Neural cell (in vitro differentiated cells): ENCODE measurements around the gene ESYT2. TPM values are rescaled to one million over a fixed set of nuclear protein-coding genes. Genes with fewer than 3 reads are reported as not detected.

Experiments used
- H2AFZ ChIP-seq: fragments of 200-600, 300-800 bp; sonication (generic), shearing (Covaris generic); 2 replicates; pipeline ENCODE4 v1.6.0; 2014; ENCODE audit warnings: low read depth, mild to moderate bottlenecking, antibody characterized with exemption, low read length, moderate library complexity
- H3F3A ChIP-seq: fragments of 200-600 bp; shearing (Covaris generic); 2 replicates; pipeline ENCODE4 v1.6.1; 2016; ENCODE audit warnings: mild to moderate bottlenecking, moderate library complexity, mixed read lengths, antibody characterized with exemption, low read length; ENCODE audit not compliant: insufficient read depth, poor library complexity, severe bottlenecking
- H3K27ac ChIP-seq: fragments of 200-600, 300-800 bp; sonication (generic), shearing (Covaris generic); 2 replicates; pipeline ENCODE4 v1.5.1; 2014; ENCODE audit warnings: mild to moderate bottlenecking, low read length, moderate library complexity
- H3K27me3 ChIP-seq: fragments of 300-800, 200-600 bp; sonication (generic), shearing (Covaris generic); 2 replicates; pipeline ENCODE4 v1.6.0; 2014; ENCODE audit warnings: mild to moderate bottlenecking, low read depth, low read length, moderate library complexity; ENCODE audit not compliant: insufficient read depth
- H3K36me3 ChIP-seq: fragments of 300-800, 200-600 bp; sonication (generic), shearing (Covaris generic); 2 replicates; pipeline ENCODE4 v1.5.1; 2014; ENCODE audit warnings: mild to moderate bottlenecking, antibody characterized with exemption, low read length, moderate library complexity; ENCODE audit not compliant: insufficient read depth
- H3K4me2 ChIP-seq: fragments of 300-800, 200-600 bp; sonication (generic), shearing (Covaris generic); 2 replicates; pipeline ENCODE4 v1.6.0; 2014; ENCODE audit warnings: mild to moderate bottlenecking, low read length
- H3K4me3 ChIP-seq: fragments of 300-800, 200-600 bp; sonication (generic), shearing (Covaris generic); 2 replicates; pipeline ENCODE4 v1.5.1; 2014; ENCODE audit warnings: mild to moderate bottlenecking, low read length, moderate library complexity
- H3K79me2 ChIP-seq: fragments of 200-600 bp; shearing (Covaris generic); replicated peaks from 2 replicates; pipeline ENCODE4 v1.6.0; 2014; ENCODE audit warnings: mild to moderate bottlenecking, low read length, moderate library complexity; ENCODE audit not compliant: insufficient read depth
- H3K9ac ChIP-seq: fragments of 300-800, 200-600 bp; sonication (generic), shearing (Covaris generic); 2 replicates; pipeline ENCODE4 v1.6.1; 2016; ENCODE audit warnings: mild to moderate bottlenecking, low read length, mixed read lengths
- H3K9me2 ChIP-seq: fragments of 200-600 bp; shearing (Covaris generic); 2 replicates; pipeline ENCODE4 v1.6.1; 2016; ENCODE audit warnings: mild to moderate bottlenecking, low read length, mixed read lengths; ENCODE audit not compliant: insufficient read depth
- H3K9me3 ChIP-seq: fragments of 200-600, 300-800 bp; sonication (generic), shearing (Covaris generic); 2 replicates; pipeline ENCODE4 v1.6.1; 2016; ENCODE audit warnings: mild to moderate bottlenecking, mixed run types, low read length, moderate library complexity, mixed read lengths
- H4K20me1 ChIP-seq: fragments of 200-600 bp; shearing (Covaris generic); 2 replicates; pipeline ENCODE4 v1.6.1; 2016; ENCODE audit warnings: mild to moderate bottlenecking, mixed run types; ENCODE audit not compliant: insufficient read depth
- EP300 ChIP-seq: fragments of 450-650 bp; conservative IDR thresholded peaks from 2 replicates; pipeline ENCODE4 v1.6.1; 2014; ENCODE audit warnings: antibody characterized with exemption, mild to moderate bottlenecking, moderate library complexity; ENCODE audit not compliant: poor library complexity, severe bottlenecking
- EZH2 ChIP-seq: fragments of 200-600, 300-800 bp; shearing (Covaris generic), sonication (generic); IDR thresholded peaks from 2 replicates; pipeline ENCODE4 v1.6.1; 2014; ENCODE audit warnings: antibody characterized with exemption, low read length, borderline replicate concordance, mild to moderate bottlenecking; ENCODE audit not compliant: insufficient read depth, poor library complexity, severe bottlenecking
- MXI1 ChIP-seq: fragments of 450-650 bp; conservative IDR thresholded peaks from 2 replicates; pipeline ENCODE4 v1.6.1; 2014; ENCODE audit warnings: antibody characterized with exemption, mild to moderate bottlenecking; ENCODE audit not compliant: poor library complexity, severe bottlenecking
- POLR2AphosphoS5 ChIP-seq: IDR thresholded peaks from 2 replicates; pipeline ENCODE4 v1.6.1; 2012
- RAD21 ChIP-seq: fragments of 450-650 bp; conservative IDR thresholded peaks from 2 replicates; pipeline ENCODE4 v1.6.1; 2014; ENCODE audit warnings: antibody characterized with exemption, mild to moderate bottlenecking, moderate library complexity
- SMC3 ChIP-seq: fragments of 450-650 bp; conservative IDR thresholded peaks from 2 replicates; pipeline ENCODE4 v1.6.1; 2014; ENCODE audit warnings: antibody characterized with exemption, mild to moderate bottlenecking, moderate library complexity; ENCODE audit not compliant: poor library complexity
- TAF1 ChIP-seq: IDR thresholded peaks from 2 replicates; pipeline ENCODE4 v1.6.1; 2012; ENCODE audit warnings: low read depth
- polyA plus RNA-seq: library from polyadenylated mRNA; depleted of rRNA; stranded (reverse); fragments of >200 nt; gene quantifications from 2 replicates; pipeline ENCODE4 v1.2.3, GENCODE V29; 2014
- TF ChIP-seq, protein P1 (sequence below): IDR thresholded peaks from 2 replicates; pipeline ENCODE4 v1.6.1; 2012; ENCODE audit warnings: borderline replicate concordance
- TF ChIP-seq, protein P2 (sequence below): fragments of 450-650 bp; IDR thresholded peaks from 2 replicates; pipeline ENCODE4 v1.5.1; 2014; ENCODE audit warnings: antibody characterized with exemption, mild to moderate bottlenecking, moderate library complexity; ENCODE audit not compliant: poor library complexity, severe bottlenecking

The ESYT2 gene
- polyA plus RNA-seq, 1 donor from 2014 or later = 23.8 TPM

DNA sequence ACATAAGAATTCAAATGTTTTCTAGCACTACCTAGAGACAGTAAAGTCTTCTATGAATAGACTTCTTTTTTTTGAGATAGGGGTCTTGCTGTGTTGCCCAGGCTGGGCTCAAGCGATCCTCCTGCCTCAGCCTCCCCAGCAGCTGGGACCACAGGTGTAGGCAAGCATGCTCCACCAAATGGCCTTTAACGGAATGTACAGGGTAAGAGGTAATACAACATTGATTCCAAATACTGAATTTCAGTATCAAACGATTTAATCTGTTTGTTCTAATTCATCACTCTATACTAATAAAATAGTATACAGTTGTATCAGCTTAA is 68.9 kb downstream of the ESYT2 start:
- Histone ChIP-seq H3K9ac (no peak overlapping the region), H3K9me3 (no peaks in the 10 kb centered on the region), H3K9me2 (no peaks in the 10 kb centered on the region), H3F3A (no peaks in the 10 kb centered on the region), H3K4me2 (no peak overlapping the region), H3K27me3 (no peaks in the 10 kb centered on the region), H3K79me2 (no peaks in the 10 kb centered on the region), H3K27ac (no peak overlapping the region), H4K20me1 (no peaks in the 10 kb centered on the region), H3K36me3 (no peaks in the 10 kb centered on the region), H2AFZ (no peak overlapping the region), H3K4me3 (no peak overlapping the region)
- no peak for TF ChIP-seq RAD21

DNA sequence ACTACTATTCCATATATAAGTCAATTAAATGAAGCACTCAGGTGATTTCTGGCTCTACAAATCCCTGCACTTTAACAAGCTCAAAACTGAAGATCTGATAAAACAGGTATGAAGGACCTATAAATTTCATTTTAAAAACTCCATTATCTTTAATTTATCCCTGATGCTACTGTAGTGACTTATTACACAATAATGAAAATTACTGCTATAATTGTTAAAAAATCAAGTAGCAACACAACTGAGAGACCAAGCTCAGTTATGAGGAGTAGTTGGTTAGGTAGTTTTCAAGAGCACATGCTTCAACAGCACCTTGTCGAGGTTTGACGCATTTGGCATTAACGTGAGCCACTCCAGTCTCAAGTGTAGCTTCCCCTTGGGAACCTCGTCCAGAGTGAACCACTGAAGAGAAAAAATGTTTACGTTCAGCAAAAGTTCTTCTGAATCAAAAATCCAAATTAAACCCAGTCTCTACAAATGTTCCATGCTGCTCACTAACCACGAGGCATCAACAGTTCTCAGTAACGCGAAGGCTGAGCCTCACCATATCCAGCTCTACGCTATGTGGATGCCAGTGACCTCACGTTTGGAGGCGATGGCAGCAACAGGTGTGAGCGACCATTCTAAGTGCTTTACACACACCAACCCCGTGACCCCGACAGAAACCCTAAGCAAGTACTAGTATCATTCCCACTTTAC is 69.4 kb downstream of the ESYT2 start:
- H3F3A ChIP-seq = no peaks in the 10 kb centered on the region
- H3K27me3 ChIP-seq = no peaks in the 10 kb centered on the region
- H3K4me2 ChIP-seq = no peak overlapping the region
- H3K79me2 ChIP-seq = no peaks in the 10 kb centered on the region
- no peaks in the 10 kb centered on the region for H3K9me2 ChIP-seq
- H4K20me1 ChIP-seq = no peaks in the 10 kb centered on the region
- no peak overlapping the region for H2AFZ ChIP-seq
- no peaks in the 10 kb centered on the region for H3K9me3 ChIP-seq
- TF ChIP-seq EP300 = no peak
- TF ChIP-seq MXI1 = no peak
- TF ChIP-seq, protein P1, sequence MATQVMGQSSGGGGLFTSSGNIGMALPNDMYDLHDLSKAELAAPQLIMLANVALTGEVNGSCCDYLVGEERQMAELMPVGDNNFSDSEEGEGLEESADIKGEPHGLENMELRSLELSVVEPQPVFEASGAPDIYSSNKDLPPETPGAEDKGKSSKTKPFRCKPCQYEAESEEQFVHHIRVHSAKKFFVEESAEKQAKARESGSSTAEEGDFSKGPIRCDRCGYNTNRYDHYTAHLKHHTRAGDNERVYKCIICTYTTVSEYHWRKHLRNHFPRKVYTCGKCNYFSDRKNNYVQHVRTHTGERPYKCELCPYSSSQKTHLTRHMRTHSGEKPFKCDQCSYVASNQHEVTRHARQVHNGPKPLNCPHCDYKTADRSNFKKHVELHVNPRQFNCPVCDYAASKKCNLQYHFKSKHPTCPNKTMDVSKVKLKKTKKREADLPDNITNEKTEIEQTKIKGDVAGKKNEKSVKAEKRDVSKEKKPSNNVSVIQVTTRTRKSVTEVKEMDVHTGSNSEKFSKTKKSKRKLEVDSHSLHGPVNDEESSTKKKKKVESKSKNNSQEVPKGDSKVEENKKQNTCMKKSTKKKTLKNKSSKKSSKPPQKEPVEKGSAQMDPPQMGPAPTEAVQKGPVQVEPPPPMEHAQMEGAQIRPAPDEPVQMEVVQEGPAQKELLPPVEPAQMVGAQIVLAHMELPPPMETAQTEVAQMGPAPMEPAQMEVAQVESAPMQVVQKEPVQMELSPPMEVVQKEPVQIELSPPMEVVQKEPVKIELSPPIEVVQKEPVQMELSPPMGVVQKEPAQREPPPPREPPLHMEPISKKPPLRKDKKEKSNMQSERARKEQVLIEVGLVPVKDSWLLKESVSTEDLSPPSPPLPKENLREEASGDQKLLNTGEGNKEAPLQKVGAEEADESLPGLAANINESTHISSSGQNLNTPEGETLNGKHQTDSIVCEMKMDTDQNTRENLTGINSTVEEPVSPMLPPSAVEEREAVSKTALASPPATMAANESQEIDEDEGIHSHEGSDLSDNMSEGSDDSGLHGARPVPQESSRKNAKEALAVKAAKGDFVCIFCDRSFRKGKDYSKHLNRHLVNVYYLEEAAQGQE = no peak
- no peak for TF ChIP-seq SMC3
- no peak for TF ChIP-seq POLR2AphosphoS5
- no peak for TF ChIP-seq RAD21
- no peak for TF ChIP-seq TAF1
- TF ChIP-seq, protein P2, sequence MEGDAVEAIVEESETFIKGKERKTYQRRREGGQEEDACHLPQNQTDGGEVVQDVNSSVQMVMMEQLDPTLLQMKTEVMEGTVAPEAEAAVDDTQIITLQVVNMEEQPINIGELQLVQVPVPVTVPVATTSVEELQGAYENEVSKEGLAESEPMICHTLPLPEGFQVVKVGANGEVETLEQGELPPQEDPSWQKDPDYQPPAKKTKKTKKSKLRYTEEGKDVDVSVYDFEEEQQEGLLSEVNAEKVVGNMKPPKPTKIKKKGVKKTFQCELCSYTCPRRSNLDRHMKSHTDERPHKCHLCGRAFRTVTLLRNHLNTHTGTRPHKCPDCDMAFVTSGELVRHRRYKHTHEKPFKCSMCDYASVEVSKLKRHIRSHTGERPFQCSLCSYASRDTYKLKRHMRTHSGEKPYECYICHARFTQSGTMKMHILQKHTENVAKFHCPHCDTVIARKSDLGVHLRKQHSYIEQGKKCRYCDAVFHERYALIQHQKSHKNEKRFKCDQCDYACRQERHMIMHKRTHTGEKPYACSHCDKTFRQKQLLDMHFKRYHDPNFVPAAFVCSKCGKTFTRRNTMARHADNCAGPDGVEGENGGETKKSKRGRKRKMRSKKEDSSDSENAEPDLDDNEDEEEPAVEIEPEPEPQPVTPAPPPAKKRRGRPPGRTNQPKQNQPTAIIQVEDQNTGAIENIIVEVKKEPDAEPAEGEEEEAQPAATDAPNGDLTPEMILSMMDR = no peak
- no peak for TF ChIP-seq EZH2
- no peak overlapping the region for H3K9ac ChIP-seq
- H3K36me3 ChIP-seq = no peaks in the 10 kb centered on the region
- no peak overlapping the region for H3K4me3 ChIP-seq
- no peak overlapping the region for H3K27ac ChIP-seq

DNA sequence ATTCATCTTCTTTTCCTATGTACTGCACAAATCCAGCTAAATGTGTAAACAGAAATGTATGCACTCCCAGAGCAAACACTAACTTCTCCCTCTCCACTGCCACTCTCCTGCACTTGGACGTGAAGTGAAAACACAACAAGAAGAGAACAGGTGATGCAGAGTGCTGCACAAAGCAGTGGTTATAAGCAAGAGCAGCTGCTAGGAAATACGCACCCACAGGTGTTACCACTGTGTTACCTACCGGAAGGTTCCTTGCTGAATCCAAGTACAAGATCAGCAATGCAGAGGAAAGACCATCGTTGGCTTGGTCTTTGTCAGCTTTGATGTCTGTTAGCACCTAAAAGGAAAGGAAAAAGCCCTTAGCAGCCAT is 70.1 kb downstream of the ESYT2 start:
- H3K36me3 ChIP-seq = no peaks in the 10 kb centered on the region
- no peaks in the 10 kb centered on the region for H4K20me1 ChIP-seq
- H3K4me2 ChIP-seq = no peak overlapping the region
- H3F3A ChIP-seq = no peaks in the 10 kb centered on the region
- no peak overlapping the region for H2AFZ ChIP-seq
- H3K27me3 ChIP-seq = no peaks in the 10 kb centered on the region
- no peaks in the 10 kb centered on the region for H3K79me2 ChIP-seq
- TF ChIP-seq MXI1 (no peak), TAF1 (no peak)
- TF ChIP-seq, protein P2 = no peak
- TF ChIP-seq, protein P1 = no peak
- H3K9ac ChIP-seq = no peak overlapping the region
- H3K9me2 ChIP-seq = no peaks in the 10 kb centered on the region
- H3K9me3 ChIP-seq = no peaks in the 10 kb centered on the region
- H3K4me3 ChIP-seq = no peak overlapping the region
- no peak overlapping the region for H3K27ac ChIP-seq
